IPS-15b (cell line): Measurements from ENCODE around the gene ZFAND5.

ENCODE experiments used
- H3K27me3 ChIP-seq: one replicate; pipeline ENCODE4 v1.6.1; 2013; ENCODE audit warnings: low read length; ENCODE audit not compliant: control insufficient read depth, insufficient read depth
- H3K36me3 ChIP-seq: one replicate; pipeline ENCODE4 v1.6.1; 2013; ENCODE audit warnings: low read length; ENCODE audit not compliant: control insufficient read depth, insufficient read depth
- H3K4me1 ChIP-seq: one replicate; pipeline ENCODE4 v1.6.1; 2013; ENCODE audit warnings: mild to moderate bottlenecking, low read length; ENCODE audit not compliant: control insufficient read depth, insufficient read depth
- H3K4me3 ChIP-seq: one replicate; pipeline ENCODE4 v1.5.1; 2013; ENCODE audit warnings: low read depth, low read length
- H3K9ac ChIP-seq: one replicate; pipeline ENCODE4 v1.6.1; 2013; ENCODE audit warnings: low read depth, mild to moderate bottlenecking, low read length
- H3K9me3 ChIP-seq: one replicate; pipeline ENCODE4 v1.6.1; 2013; ENCODE audit warnings: mild to moderate bottlenecking, low read length; ENCODE audit not compliant: control insufficient read depth, insufficient read depth

ZFAND5 gene

GRCh38 chr9:72361217-72361616, 3.8 kb downstream of the ZFAND5 start:
- Histone ChIP-seq H3K36me3 (peaks cover 15% of the 10 kb centered on the region), H3K27me3 (no peaks in the 10 kb centered on the region), H3K9ac (no peak overlapping the region), H3K4me3 (peak overlapping the region; percentile 71), H3K4me1 (peaks cover 13% of the 10 kb centered on the region), H3K9me3 (no peaks in the 10 kb centered on the region)

- Histone ChIP-seq H3K4me1 (peaks cover 13% of the 10 kb centered on the region), H3K9ac (no peak overlapping the region), H3K27me3 (no peaks in the 10 kb centered on the region), H3K36me3 (peaks cover 15% of the 10 kb centered on the region), H3K4me3 (no peak overlapping the region), H3K9me3 (no peaks in the 10 kb centered on the region)
These were observed 4.7 kb downstream of the ZFAND5 start for GRCh38 chr9:72360324-72360723.

DNA sequence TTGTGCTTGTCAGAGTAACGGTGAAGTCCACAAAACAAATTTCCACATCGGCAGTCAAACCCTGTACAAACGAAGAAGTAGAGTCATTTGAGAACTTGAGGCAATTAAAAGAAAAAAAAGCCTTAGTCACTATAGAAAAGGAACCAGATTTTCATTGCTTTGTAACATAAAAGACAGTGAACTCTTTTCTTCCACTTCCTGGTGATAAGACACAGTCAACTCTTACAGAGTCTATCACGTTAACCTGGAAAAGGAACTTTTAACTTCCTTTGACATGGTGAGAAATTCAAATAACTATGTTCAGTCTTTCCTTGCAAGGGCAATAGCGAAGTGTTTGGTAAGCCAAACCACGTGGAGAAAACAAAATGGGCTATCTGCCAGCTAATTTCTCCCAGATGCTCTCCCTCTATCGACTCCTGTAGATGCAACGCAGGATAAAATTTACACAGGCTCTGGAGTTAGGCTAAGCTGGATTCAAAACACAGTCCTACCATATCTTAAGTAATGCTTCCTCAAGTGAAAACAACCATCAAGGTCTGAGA, 8.9 kb downstream of the ZFAND5 start:
- no peaks in the 10 kb centered on the region for H3K27me3 ChIP-seq
- H3K36me3 ChIP-seq: peaks cover 22% of the 10 kb centered on the region
- peaks cover 6% of the 10 kb centered on the region for H3K4me1 ChIP-seq
- no peak overlapping the region for H3K4me3 ChIP-seq
- H3K9me3 ChIP-seq: no peaks in the 10 kb centered on the region
- H3K9ac ChIP-seq: no peak overlapping the region

DNA sequence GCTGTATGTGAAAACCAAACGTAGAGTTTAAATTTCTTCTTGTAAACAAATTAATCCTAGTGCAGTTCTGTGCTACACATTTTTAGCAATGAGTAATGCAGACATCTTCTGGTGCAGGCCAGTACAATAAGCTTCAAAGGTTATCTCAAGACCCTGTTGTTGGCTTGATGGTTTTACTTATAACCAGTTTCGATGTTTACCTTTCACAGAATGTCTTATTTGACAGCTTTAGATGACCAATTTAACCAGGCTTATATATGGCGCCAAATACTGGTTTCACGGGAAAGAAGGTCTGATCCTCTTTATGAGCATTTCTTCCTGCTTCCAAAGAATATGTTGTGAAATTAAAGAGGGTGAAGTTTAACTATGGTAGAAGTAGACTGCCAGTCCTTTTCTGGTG, 9.9 kb downstream of the ZFAND5 start:
- Histone ChIP-seq H3K4me1 (peaks cover 3% of the 10 kb centered on the region), H3K9me3 (no peaks in the 10 kb centered on the region), H3K4me3 (no peak overlapping the region), H3K27me3 (no peaks in the 10 kb centered on the region), H3K36me3 (peaks cover 19% of the 10 kb centered on the region), H3K9ac (no peak overlapping the region)

DNA sequence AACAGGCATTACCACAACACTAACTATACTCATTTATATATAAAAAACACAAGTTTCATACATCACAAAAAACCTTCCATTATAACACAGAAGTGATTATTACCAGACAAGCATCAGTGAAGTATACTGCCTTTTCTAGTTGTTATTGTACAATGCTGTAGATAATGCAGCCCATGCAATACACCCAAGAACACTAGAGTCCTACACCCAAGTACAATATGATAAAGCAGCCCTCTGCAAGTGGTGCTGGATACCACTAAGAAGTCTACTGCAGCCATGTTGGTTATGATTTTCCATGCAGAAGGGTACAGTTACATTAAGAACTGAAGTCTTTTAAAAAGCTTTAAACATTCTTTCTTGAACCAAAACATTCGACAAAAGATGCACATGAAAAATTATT, 10.3 kb downstream of the ZFAND5 start:
- Histone ChIP-seq H3K27me3 (no peaks in the 10 kb centered on the region), H3K4me1 (peaks cover under 1% of the 10 kb centered on the region), H3K9me3 (no peaks in the 10 kb centered on the region), H3K4me3 (no peak overlapping the region), H3K9ac (no peak overlapping the region), H3K36me3 (peaks cover 17% of the 10 kb centered on the region)

GRCh38 chr9:72353455-72354116, 11.4 kb downstream of the ZFAND5 start:
- Histone ChIP-seq H3K4me3 (no peak overlapping the region), H3K9ac (no peak overlapping the region), H3K27me3 (no peaks in the 10 kb centered on the region), H3K4me1 (no peaks in the 10 kb centered on the region), H3K36me3 (peaks cover 15% of the 10 kb centered on the region), H3K9me3 (no peaks in the 10 kb centered on the region)

DNA sequence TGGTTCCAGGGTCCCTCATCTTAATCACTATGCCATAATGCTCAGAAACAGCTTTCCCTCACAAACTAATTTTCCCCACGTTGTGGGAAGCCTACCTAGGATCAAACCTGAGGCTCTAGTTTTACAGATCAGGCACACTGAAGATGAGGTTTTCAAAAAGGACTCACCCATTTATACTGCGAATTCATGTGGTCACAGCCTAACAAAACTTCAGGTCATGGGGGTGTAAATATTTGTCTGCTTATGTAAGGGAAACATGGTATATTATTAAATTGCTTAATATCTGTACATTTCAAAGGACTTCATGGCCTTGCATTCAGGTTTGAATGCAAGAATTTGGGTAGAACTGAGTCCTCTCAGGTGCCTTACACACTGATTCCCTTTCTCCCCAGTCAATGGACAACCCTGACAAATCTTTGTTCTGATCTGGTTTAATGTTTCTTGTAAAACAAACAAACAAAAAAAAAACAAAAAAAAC, 12.1 kb downstream of the ZFAND5 start:
- Histone ChIP-seq H3K9ac (no peak overlapping the region), H3K4me1 (no peaks in the 10 kb centered on the region), H3K4me3 (no peak overlapping the region), H3K36me3 (peaks cover 10% of the 10 kb centered on the region), H3K9me3 (no peaks in the 10 kb centered on the region), H3K27me3 (no peaks in the 10 kb centered on the region)

DNA sequence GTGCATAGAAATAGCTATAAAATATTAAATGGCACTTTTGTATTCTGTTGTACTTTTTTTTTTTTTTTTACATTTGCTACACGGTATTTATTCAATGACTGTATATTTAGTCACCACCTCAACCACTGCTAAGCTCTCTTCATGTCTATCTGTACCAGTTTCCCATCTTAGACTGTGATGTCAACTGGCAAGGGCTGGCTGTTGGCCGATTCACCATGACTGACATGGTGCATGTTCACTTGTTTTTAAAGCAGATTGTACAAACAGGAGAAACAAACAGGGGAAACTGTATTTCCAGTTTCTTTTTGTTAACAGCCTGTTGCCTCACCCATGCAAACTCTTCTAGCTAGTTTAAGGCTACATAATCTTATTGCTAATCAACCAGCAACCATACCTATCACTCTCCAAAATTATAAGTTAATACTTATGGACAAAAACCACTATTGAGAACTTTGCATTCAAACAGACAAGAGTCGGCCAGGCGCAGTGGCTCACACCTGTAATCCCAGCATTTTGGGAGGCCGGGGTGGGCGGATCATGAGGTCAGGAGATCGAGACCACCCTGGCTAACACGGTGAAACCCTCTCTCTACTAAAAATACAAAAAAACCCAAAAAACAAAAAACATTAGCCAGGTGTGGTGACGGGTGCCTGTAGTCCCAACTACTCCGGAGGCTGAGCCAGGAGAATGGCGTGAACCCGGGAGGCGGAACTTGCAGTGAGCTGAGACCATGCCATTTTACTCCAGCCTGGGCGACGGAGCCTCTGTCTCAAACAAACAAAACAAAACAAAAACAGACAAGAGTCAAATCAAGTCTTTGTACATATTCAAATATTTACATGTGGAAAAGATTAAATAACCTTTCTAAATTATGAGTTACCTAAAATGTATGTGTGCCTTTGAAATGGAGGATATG, 13.2 kb downstream of the ZFAND5 start:
- no peaks in the 10 kb centered on the region for H3K27me3 ChIP-seq
- H3K9me3 ChIP-seq: no peaks in the 10 kb centered on the region
- H3K4me3 ChIP-seq: no peak overlapping the region
- peaks cover 10% of the 10 kb centered on the region for H3K36me3 ChIP-seq
- H3K9ac ChIP-seq: no peak overlapping the region
- H3K4me1 ChIP-seq: no peaks in the 10 kb centered on the region

- Histone ChIP-seq H3K9ac (no peak overlapping the region), H3K27me3 (no peaks in the 10 kb centered on the region), H3K4me3 (no peak overlapping the region), H3K9me3 (no peaks in the 10 kb centered on the region), H3K4me1 (no peaks in the 10 kb centered on the region), H3K36me3 (peaks cover 3% of the 10 kb centered on the region)
These were observed 15.1 kb downstream of the ZFAND5 start for GRCh38 chr9:72349911-72350310.

GRCh38 chr9:72349240-72349639, 15.8 kb downstream of the ZFAND5 start:
- no peaks in the 10 kb centered on the region for H3K4me1 ChIP-seq
- H3K27me3 ChIP-seq: no peaks in the 10 kb centered on the region
- H3K4me3 ChIP-seq: no peak overlapping the region
- no peaks in the 10 kb centered on the region for H3K9me3 ChIP-seq
- H3K36me3 ChIP-seq: no peaks in the 10 kb centered on the region
- H3K9ac ChIP-seq: no peak overlapping the region

GRCh38 chr9:72346333-72346732, 18.7 kb downstream of the ZFAND5 start:
- H3K36me3 ChIP-seq: no peaks in the 10 kb centered on the region
- no peak overlapping the region for H3K9ac ChIP-seq
- no peaks in the 10 kb centered on the region for H3K4me1 ChIP-seq
- H3K27me3 ChIP-seq: no peaks in the 10 kb centered on the region
- no peak overlapping the region for H3K4me3 ChIP-seq
- H3K9me3 ChIP-seq: no peaks in the 10 kb centered on the region
